Hematopoietic multipotent progenitor cell treated with erythropoietin and hydrocortisone succinate and interleukin-3 and kit ligand, for 6 days (in vitro differentiated cells): Measurements from ENCODE around the gene NDUFAF4.

Experiments used
- DNase-seq: peaks from one replicate; pipeline ENCODE4 v3.0.0-alpha.2; 2015

NDUFAF4 gene

GRCh38 chr6:96897396-96898240 lies at the start of gene NDUFAF4:
NDUFAF4 (minus strand) TSS chr6:96897891; CDS start chr6:96897801, 90 bp downstream.
- DNase-seq, result peak; percentile 96

GRCh38 chr6:96947055-96947454 lies 49.4 kb upstream of the NDUFAF4 start:
- DNase-seq, result no peak

- DNase-seq, result no peak
These were observed 46.0 kb upstream of the NDUFAF4 start for GRCh38 chr6:96943555-96944215.

GRCh38 chr6:96942676-96943075 lies 45.0 kb upstream of the NDUFAF4 start:
- DNase-seq, result no peak

GRCh38 chr6:96940322-96940721 lies 42.6 kb upstream of the NDUFAF4 start:
- no peak for DNase-seq

GRCh38 chr6:96939007-96939805 lies 41.5 kb upstream of the NDUFAF4 start:
- peak; percentile 72 for DNase-seq

GRCh38 chr6:96934087-96934486 lies 36.4 kb upstream of the NDUFAF4 start:
- DNase-seq, result no peak

- no peak for DNase-seq
These were observed 33.5 kb upstream of the NDUFAF4 start for GRCh38 chr6:96931198-96931597.

GRCh38 chr6:96929741-96930140 lies 32.0 kb upstream of the NDUFAF4 start:
- DNase-seq, result no peak

GRCh38 chr6:96927660-96928059 lies 30.0 kb upstream of the NDUFAF4 start:
- no peak for DNase-seq

GRCh38 chr6:96926425-96926824 lies 28.7 kb upstream of the NDUFAF4 start:
- peak; percentile 35 for DNase-seq

GRCh38 chr6:96925290-96925687 lies 27.6 kb upstream of the NDUFAF4 start:
- no peak for DNase-seq

GRCh38 chr6:96923871-96924493 lies 26.3 kb upstream of the NDUFAF4 start:
- DNase-seq, result peak; percentile 39

- DNase-seq, result no peak
These were observed 25.7 kb upstream of the NDUFAF4 start for GRCh38 chr6:96923400-96923799.

- peak; percentile 33 for DNase-seq
These were observed 19.4 kb upstream of the NDUFAF4 start for GRCh38 chr6:96917098-96917497.

- DNase-seq, result no peak
These were observed 15.9 kb upstream of the NDUFAF4 start for GRCh38 chr6:96913621-96914020.

- DNase-seq, result no peak
These were observed 14.1 kb upstream of the NDUFAF4 start for GRCh38 chr6:96911751-96912150.

- no peak for DNase-seq
These were observed 13.5 kb upstream of the NDUFAF4 start for GRCh38 chr6:96911171-96911570.

- no peak for DNase-seq
These were observed 12.1 kb upstream of the NDUFAF4 start for GRCh38 chr6:96909811-96910210.

GRCh38 chr6:96907498-96907897 lies 9.8 kb upstream of the NDUFAF4 start:
- DNase-seq, result no peak

- DNase-seq, result no peak
These were observed 3.2 kb upstream of the NDUFAF4 start for GRCh38 chr6:96900873-96901272.

- DNase-seq, result no peak
These were observed 1.8 kb upstream of the NDUFAF4 start for GRCh38 chr6:96899451-96899998.

GRCh38 chr6:96899019-96899418 lies 1.3 kb upstream of the NDUFAF4 start:
- peak; percentile 18 for DNase-seq
